ENCODE measurements around the gene OXER1. TPM values are rescaled to one million over a fixed set of nuclear protein-coding genes. Genes with fewer than 3 reads are reported as not detected.

Gene OXER1
- polyA plus RNA-seq, 2 donors: 0.48 to 2.5 TPM

DNA sequence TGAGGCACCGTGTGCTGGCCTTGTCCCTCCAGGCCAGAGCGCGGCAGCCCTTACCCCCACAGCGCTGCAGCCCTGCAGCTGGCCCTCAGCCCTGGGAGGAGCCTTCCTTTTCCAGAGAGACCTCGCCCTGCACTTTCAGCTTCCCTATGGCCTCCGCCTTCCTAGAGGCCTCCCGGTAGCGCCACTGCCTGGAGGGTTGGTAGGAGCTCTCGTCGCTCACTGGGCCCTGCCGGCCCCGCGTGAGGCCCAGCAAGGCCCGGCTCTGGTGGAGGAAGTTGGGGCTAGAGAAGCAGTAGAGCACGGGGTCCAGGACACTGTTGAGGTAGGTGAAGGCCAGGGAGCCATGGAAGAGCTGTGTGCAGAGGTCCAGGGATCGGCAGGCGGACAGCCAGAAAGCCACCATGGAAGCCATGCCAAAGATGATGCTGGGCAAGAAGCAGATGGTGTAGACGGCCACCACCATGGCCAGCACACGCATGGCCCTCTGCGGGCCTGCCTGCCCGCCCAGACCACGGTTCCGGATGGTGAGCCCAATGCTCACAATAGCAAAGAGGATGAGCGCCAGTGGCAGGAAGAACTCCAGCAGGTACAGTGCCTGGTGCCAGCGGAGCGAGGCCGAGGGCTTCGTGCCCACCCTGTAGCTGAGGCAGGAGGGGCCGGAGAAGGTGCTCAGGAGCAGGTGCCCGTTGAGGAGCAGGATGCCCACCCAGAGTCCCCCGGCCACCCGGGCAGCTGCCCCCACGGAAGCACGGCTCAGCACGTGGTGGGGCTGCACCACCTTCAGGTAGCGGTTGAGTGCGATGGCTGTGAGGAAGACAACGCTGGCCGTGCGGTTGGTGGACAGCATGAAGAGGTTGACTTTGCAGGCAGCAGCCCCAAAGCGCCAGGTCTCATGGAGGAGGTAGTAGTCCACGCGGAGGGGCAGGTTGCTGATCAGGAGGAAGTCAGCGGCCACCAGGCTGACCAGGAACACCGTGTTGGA, 821 bp downstream of the OXER1 start:
- H3K27ac ChIP-seq (ENCODE audit: low read depth in 2 of 2, low read length in 1 of 2): no peak overlapping the region
- H3K4me1 ChIP-seq (ENCODE audit: control insufficient read depth in 2 of 2, insufficient read depth in 2 of 2, low read length in 1 of 2): no peaks in the 10 kb centered on the region
- no peaks in the 10 kb centered on the region for H3K27me3 ChIP-seq (ENCODE audit: control insufficient read depth in 1 of 2, insufficient read depth in 2 of 2, low read length in 2 of 2)
- H3K36me3 ChIP-seq (ENCODE audit: control insufficient read depth in 2 of 2, insufficient read depth in 2 of 2, low read length in 1 of 2): peaks cover 0 to 8% of the 10 kb centered on the region in 2 donors
- H3K9me3 ChIP-seq (ENCODE audit: control insufficient read depth in 2 of 2, insufficient read depth in 1 of 2, low read depth in 1 of 2, low read length in 1 of 2): no peaks in the 10 kb centered on the region
- 95 to 96% methylated on average over 45 of the region's 45 CpGs for WGBS, 2 donors
- no peak overlapping the region for H3K4me3 ChIP-seq (ENCODE audit: low read depth in 1 of 2, low read length in 2 of 2)

DNA sequence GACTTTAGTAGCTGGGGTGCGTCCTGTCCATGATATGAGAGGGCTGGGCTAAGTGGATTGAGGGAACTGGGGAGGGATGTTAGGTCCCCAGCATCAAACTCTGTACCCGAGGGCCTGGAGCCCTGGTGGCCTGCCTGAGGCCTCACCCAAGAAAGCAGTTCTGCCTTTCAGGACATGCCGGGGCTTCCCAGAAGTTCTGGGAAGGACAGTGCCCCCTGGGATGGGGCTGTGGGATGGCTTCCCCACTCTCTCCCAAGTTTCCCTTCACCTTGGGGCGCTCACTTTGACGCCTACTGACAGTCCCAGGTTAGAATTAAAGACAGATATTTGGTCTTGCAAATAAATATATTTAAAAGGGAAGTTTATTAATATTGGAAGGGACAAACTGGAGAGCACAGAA, 1.8 kb downstream of the OXER1 start:
- Histone ChIP-seq H3K27me3 (ENCODE audit: control insufficient read depth in 1 of 2, insufficient read depth in 2 of 2, low read length in 2 of 2) (no peaks in the 10 kb centered on the region), H3K4me1 (ENCODE audit: control insufficient read depth in 2 of 2, insufficient read depth in 2 of 2, low read length in 1 of 2) (no peaks in the 10 kb centered on the region), H3K9me3 (ENCODE audit: control insufficient read depth in 2 of 2, insufficient read depth in 1 of 2, low read depth in 1 of 2, low read length in 1 of 2) (no peaks in the 10 kb centered on the region), H3K27ac (ENCODE audit: low read depth in 2 of 2, low read length in 1 of 2) (no peak overlapping the region), H3K4me3 (ENCODE audit: low read depth in 1 of 2, low read length in 2 of 2) (no peak overlapping the region), H3K36me3 (ENCODE audit: control insufficient read depth in 2 of 2, insufficient read depth in 2 of 2, low read length in 1 of 2) (peaks cover 0 to 7% of the 10 kb centered on the region in 2 donors)
- 93 to 94% methylated on average over 5 of the region's 5 CpGs for WGBS, 2 donors

DNA sequence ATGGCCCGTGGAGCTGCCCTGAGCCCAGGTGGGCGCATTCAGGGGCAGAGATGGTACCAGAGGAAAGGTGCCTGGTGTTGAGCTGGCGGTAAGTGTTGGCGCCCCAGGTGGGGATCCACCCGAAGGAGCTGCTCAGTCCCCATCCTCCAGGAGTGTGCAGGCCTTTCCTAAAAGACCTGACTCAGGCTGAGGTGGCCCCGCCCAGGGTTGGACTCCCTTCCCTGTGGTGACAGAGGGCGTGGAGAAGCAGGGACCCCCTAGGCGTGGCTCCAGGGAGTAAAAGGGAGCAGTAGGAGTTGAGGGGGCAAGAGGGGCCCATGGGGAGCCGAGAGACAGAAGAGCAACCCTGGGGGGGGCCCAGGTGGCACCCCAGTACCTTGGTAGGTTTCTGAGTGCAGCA, 2.4 kb downstream of the OXER1 start:
- no peaks in the 10 kb centered on the region for H3K27me3 ChIP-seq (ENCODE audit: control insufficient read depth in 1 of 2, insufficient read depth in 2 of 2, low read length in 2 of 2)
- peaks cover 0 to 7% of the 10 kb centered on the region in 2 donors for H3K36me3 ChIP-seq (ENCODE audit: control insufficient read depth in 2 of 2, insufficient read depth in 2 of 2, low read length in 1 of 2)
- WGBS, 2 donors: 88 to 92% methylated on average over 9 of the region's 9 CpGs
- H3K27ac ChIP-seq (ENCODE audit: low read depth in 2 of 2, low read length in 1 of 2): no peak overlapping the region
- H3K9me3 ChIP-seq (ENCODE audit: control insufficient read depth in 2 of 2, insufficient read depth in 1 of 2, low read depth in 1 of 2, low read length in 1 of 2): no peaks in the 10 kb centered on the region
- no peaks in the 10 kb centered on the region for H3K4me1 ChIP-seq (ENCODE audit: control insufficient read depth in 2 of 2, insufficient read depth in 2 of 2, low read length in 1 of 2)
- no peak overlapping the region for H3K4me3 ChIP-seq (ENCODE audit: low read depth in 1 of 2, low read length in 2 of 2)

DNA sequence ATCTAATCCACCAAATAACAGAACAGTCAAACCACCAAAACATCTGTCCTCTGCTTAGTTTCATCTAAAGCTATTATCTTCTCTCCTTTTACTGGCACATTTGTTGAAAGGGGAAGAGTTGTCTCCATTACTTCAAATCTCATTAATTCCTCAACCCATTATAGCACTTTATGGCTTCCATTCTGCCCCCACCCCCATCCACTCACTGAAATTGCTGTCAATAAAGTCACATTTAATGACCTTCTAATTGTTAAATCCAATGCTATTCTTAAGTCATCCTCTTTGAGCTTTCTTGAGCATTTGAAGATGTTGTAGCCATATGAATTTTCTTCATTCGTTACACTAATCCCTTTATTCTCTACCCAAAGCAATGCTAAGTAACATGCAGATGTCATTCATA, 5.2 kb downstream of the OXER1 start:
- Histone ChIP-seq H3K4me3 (ENCODE audit: low read depth in 1 of 2, low read length in 2 of 2) (no peak overlapping the region), H3K27ac (ENCODE audit: low read depth in 2 of 2, low read length in 1 of 2) (no peak overlapping the region), H3K9me3 (ENCODE audit: control insufficient read depth in 2 of 2, insufficient read depth in 1 of 2, low read depth in 1 of 2, low read length in 1 of 2) (no peaks in the 10 kb centered on the region), H3K36me3 (ENCODE audit: control insufficient read depth in 2 of 2, insufficient read depth in 2 of 2, low read length in 1 of 2) (peaks cover 0 to 23% of the 10 kb centered on the region in 2 donors), H3K4me1 (ENCODE audit: control insufficient read depth in 2 of 2, insufficient read depth in 2 of 2, low read length in 1 of 2) (peaks cover 0 to 2% of the 10 kb centered on the region in 2 donors), H3K27me3 (ENCODE audit: control insufficient read depth in 1 of 2, insufficient read depth in 2 of 2, low read length in 2 of 2) (no peaks in the 10 kb centered on the region)
- 93 to 95% methylated on average over 1 of the region's 1 CpG for WGBS, 2 donors

DNA sequence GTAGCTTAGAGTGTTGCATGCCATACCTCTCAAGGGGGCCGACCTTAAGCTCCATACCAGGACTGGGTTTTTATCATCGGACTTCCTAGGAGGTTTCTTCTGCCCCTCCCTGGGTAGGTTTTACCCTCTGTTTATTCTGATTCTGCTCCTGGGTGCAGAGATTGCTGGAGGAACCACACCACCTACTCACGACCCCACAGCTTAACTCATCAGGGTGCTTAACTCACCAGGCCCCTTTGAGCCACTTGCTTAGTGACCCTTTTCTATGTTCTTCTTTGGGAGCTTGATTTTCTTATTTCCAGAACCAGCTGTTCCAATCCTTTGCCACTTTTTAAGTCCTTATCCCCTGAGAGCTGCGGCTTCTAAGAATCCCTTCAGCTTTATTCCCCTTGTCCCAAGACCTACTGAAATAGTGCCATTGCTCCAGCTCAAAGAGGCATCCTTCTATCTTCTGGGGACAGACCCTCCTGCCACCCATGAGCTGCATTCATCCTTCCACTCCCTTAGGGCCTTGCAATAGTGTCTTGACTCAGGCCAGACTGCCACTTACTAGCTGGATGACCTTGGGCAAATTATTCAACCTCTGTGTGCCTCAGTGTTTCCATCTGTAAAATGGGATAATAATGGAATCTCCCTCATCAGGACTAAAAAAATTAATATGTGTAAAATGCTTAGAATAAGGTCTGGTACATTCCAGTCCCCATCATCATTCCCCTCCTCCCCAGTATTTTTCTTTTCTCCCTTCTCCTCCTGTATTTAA, 5.8 kb downstream of the OXER1 start:
- H3K4me3 ChIP-seq (ENCODE audit: low read depth in 1 of 2, low read length in 2 of 2): no peak overlapping the region
- 85 to 92% methylated on average over 4 of the region's 4 CpGs for WGBS, 2 donors

DNA sequence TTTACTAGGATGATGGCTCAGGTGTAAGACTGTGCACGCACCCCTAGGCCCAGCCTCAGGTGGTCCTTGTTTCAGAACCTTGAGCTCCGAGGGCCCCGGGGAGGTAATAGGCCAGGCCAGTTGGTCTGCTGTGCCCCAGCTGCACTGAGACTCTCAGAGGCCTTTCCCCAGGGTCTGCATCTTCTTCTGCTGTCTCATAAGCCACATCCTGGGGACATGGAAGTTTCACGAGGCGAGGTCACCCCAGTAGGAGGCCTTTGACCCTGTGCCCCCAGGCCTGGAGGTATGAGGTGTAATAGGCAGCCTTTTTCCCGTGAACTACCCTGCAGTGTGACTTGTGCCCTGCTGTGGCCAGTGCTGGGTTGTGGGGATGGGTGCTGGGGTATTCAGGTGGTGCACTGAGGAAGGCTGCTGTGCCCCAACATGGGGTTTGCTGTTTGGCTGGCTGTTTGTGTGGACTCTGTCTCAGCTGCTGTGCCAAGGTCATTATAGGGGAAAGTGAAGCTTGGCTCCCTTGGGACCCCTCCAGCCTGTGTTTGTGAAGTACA, 6.9 kb downstream of the OXER1 start:
- H3K36me3 ChIP-seq (ENCODE audit: control insufficient read depth in 2 of 2, insufficient read depth in 2 of 2, low read length in 1 of 2): peaks cover 0 to 23% of the 10 kb centered on the region in 2 donors
- H3K27ac ChIP-seq (ENCODE audit: low read depth in 2 of 2, low read length in 1 of 2): no peak overlapping the region
- H3K4me3 ChIP-seq (ENCODE audit: low read depth in 1 of 2, low read length in 2 of 2): no peak overlapping the region
- no peaks in the 10 kb centered on the region for H3K27me3 ChIP-seq (ENCODE audit: control insufficient read depth in 1 of 2, insufficient read depth in 2 of 2, low read length in 2 of 2)
- 88 to 91% methylated on average over 6 of the region's 6 CpGs for WGBS, 2 donors
- H3K9me3 ChIP-seq (ENCODE audit: control insufficient read depth in 2 of 2, insufficient read depth in 1 of 2, low read depth in 1 of 2, low read length in 1 of 2): no peaks in the 10 kb centered on the region
- H3K4me1 ChIP-seq (ENCODE audit: control insufficient read depth in 2 of 2, insufficient read depth in 2 of 2, low read length in 1 of 2): peaks cover 0 to 2% of the 10 kb centered on the region in 2 donors

More for the DNA sequence above, 5.8 kb downstream of the OXER1 start:
- peaks cover 0 to 23% of the 10 kb centered on the region in 2 donors for H3K36me3 ChIP-seq (ENCODE audit: control insufficient read depth in 2 of 2, insufficient read depth in 2 of 2, low read length in 1 of 2)
- peaks cover 0 to 2% of the 10 kb centered on the region in 2 donors for H3K4me1 ChIP-seq (ENCODE audit: control insufficient read depth in 2 of 2, insufficient read depth in 2 of 2, low read length in 1 of 2)
- no peaks in the 10 kb centered on the region for H3K9me3 ChIP-seq (ENCODE audit: control insufficient read depth in 2 of 2, insufficient read depth in 1 of 2, low read depth in 1 of 2, low read length in 1 of 2)
- no peaks in the 10 kb centered on the region for H3K27me3 ChIP-seq (ENCODE audit: control insufficient read depth in 1 of 2, insufficient read depth in 2 of 2, low read length in 2 of 2)
- H3K27ac ChIP-seq (ENCODE audit: low read depth in 2 of 2, low read length in 1 of 2): no peak overlapping the region

DNA sequence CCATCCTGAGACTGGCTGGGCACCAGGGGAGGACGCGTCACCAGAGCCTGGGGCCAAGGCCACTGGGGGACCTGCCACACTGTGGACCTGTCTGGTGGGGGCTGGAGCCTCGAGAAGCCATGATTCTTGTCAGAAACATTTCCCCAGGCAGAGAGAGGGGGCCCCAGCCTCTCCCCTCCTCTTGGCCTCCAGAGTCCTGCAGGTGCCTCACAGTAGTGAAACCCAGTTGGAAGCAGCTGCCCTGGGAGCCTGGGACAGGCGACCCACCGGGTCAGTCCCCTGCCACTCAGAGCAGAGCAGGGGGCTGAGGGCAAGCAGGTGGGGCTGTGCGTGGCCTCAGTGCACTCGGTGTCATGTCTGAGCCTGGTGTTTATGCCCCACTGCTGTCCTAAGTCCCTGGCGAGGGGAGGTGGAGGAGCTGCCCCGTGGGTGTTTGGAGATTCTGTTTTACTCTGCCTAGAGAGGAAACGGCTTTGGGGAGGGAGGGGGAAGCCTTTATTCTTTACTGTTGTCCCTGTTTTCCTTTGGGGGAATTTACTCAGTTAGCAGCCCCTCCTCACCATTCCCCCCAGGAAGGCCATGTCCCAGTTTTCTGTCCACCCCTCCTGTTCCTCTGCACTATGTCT, 7.7 kb downstream of the OXER1 start:
- Histone ChIP-seq H3K4me1 (ENCODE audit: control insufficient read depth in 2 of 2, insufficient read depth in 2 of 2, low read length in 1 of 2) (peaks cover 0 to 2% of the 10 kb centered on the region in 2 donors), H3K9me3 (ENCODE audit: control insufficient read depth in 2 of 2, insufficient read depth in 1 of 2, low read depth in 1 of 2, low read length in 1 of 2) (no peaks in the 10 kb centered on the region), H3K27ac (ENCODE audit: low read depth in 2 of 2, low read length in 1 of 2) (no peak overlapping the region), H3K36me3 (ENCODE audit: control insufficient read depth in 2 of 2, insufficient read depth in 2 of 2, low read length in 1 of 2) (peaks cover 0 to 24% of the 10 kb centered on the region in 2 donors), H3K27me3 (ENCODE audit: control insufficient read depth in 1 of 2, insufficient read depth in 2 of 2, low read length in 2 of 2) (no peaks in the 10 kb centered on the region), H3K4me3 (ENCODE audit: low read depth in 1 of 2, low read length in 2 of 2) (no peak overlapping the region)
- 81% methylated on average over 10 of the region's 10 CpGs for WGBS, 2 donors

DNA sequence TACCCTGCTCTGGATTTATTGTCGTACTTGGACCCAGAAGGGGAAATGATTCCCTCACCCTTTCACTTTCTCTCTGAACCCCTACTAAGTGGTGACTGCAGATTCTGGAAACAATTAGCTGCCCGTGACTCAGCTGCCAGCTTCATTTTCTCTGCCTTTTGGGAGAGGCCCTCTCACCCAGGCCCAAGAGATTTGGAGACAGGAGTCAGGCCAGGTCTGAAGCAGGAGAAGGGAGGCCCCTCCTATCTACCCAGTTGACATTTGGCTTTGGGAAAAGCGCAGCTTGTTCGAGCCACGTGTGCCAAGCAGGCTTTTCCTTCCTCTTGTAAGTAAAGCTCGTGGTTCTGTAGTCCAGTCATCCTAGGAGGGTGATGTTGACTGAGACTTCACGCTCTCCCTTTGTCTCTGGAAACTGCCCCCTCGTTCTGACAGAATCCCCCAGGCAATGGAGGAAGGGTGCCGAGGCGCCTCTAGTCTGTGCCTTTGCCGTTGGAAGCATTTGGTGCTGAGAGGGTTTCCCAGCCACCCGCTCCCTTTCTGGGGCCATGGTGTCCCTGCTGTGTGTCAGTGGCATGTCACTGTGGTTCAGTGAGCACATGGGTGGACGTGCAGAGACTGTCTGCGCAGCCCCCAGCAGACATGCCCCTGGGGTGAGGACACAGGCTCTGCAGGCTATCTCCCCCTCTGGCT, 8.6 kb downstream of the OXER1 start:
- H3K36me3 ChIP-seq (ENCODE audit: control insufficient read depth in 2 of 2, insufficient read depth in 2 of 2, low read length in 1 of 2): peaks cover 0 to 24% of the 10 kb centered on the region in 2 donors
- H3K4me3 ChIP-seq (ENCODE audit: low read depth in 1 of 2, low read length in 2 of 2): no peak overlapping the region
- H3K27me3 ChIP-seq (ENCODE audit: control insufficient read depth in 1 of 2, insufficient read depth in 2 of 2, low read length in 2 of 2): no peaks in the 10 kb centered on the region
- WGBS, 2 donors: 69 to 76% methylated on average over 14 of the region's 14 CpGs
- H3K9me3 ChIP-seq (ENCODE audit: control insufficient read depth in 2 of 2, insufficient read depth in 1 of 2, low read depth in 1 of 2, low read length in 1 of 2): no peaks in the 10 kb centered on the region
- peaks cover 0 to 2% of the 10 kb centered on the region in 2 donors for H3K4me1 ChIP-seq (ENCODE audit: control insufficient read depth in 2 of 2, insufficient read depth in 2 of 2, low read length in 1 of 2)
- no peak overlapping the region for H3K27ac ChIP-seq (ENCODE audit: low read depth in 2 of 2, low read length in 1 of 2)

DNA sequence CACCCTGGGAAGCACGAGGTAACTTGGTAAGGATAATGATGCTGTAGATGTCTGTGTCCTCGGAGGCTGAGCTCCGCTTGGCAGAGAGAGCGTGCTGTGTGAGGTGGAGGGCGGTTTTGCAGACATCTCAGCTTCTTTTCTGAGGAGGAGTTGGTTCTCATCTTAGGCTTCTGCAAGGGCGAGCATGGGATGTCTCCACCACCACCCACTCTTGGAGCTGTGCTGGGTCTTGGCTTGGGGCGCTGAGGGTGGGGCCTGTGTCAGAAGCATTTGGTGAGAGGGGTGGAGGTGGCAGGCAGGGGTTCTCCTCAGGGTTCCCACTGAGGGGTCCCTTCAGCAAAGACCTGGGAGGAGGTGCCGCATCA, 9.2 kb downstream of the OXER1 start:
- Histone ChIP-seq H3K27ac (ENCODE audit: low read depth in 2 of 2, low read length in 1 of 2) (no peak overlapping the region), H3K36me3 (ENCODE audit: control insufficient read depth in 2 of 2, insufficient read depth in 2 of 2, low read length in 1 of 2) (peaks cover 0 to 20% of the 10 kb centered on the region in 2 donors), H3K27me3 (ENCODE audit: control insufficient read depth in 1 of 2, insufficient read depth in 2 of 2, low read length in 2 of 2) (no peaks in the 10 kb centered on the region), H3K9me3 (ENCODE audit: control insufficient read depth in 2 of 2, insufficient read depth in 1 of 2, low read depth in 1 of 2, low read length in 1 of 2) (no peaks in the 10 kb centered on the region), H3K4me3 (ENCODE audit: low read depth in 1 of 2, low read length in 2 of 2) (no peak overlapping the region), H3K4me1 (ENCODE audit: control insufficient read depth in 2 of 2, insufficient read depth in 2 of 2, low read length in 1 of 2) (peaks cover 0 to 2% of the 10 kb centered on the region in 2 donors)
- WGBS, 2 donors: 78 to 79% methylated on average over 8 of the region's 8 CpGs
